Tibial nerve (tissue), 4 donors: ENCODE data around the gene TGFBI. TPM values are rescaled to one million over a fixed set of nuclear protein-coding genes. Genes with fewer than 3 reads are reported as not detected.

Source experiments
- DNase-seq, 2 donors: peaks; one replicate each; pipeline ENCODE4 v3.0.0-alpha.2; 2019; ENCODE audit warnings: low spot score in 2 of 2
- H3K27ac ChIP-seq, 4 donors: fragments of 200-600 bp; sonication (generic) in 3 of 4; one replicate each; pipeline ENCODE4 v1.5.1; 2017 to 2019; ENCODE audit warnings: mild to moderate bottlenecking in 1 of 4
- H3K27me3 ChIP-seq, 2 donors: fragments of 200-600 bp; sonication (generic) in 1 of 2; one replicate each; pipeline versions ENCODE4 v1.5.1 to v1.6.0; 2017 to 2019
- H3K36me3 ChIP-seq, 3 donors: fragments of 200-600 bp; sonication (generic); one replicate each; pipeline ENCODE4 v1.5.1; 2018 to 2019
- H3K4me1 ChIP-seq, 4 donors: fragments of 200-600 bp; sonication (generic) in 3 of 4; one replicate each; pipeline ENCODE4 v1.5.1; 2017 to 2019
- H3K4me3 ChIP-seq, 4 donors: fragments of 200-600 bp; sonication (generic) in 3 of 4; one replicate each; pipeline ENCODE4 v1.5.1; 2017 to 2019; ENCODE audit warnings: mild to moderate bottlenecking in 1 of 4, moderate library complexity in 1 of 4
- H3K9me3 ChIP-seq, 4 donors: fragments of 200-600 bp; sonication (generic) in 3 of 4; one replicate each; pipeline ENCODE4 v1.5.1; 2017 to 2019
- CTCF ChIP-seq, 5 experiments: fragments of 200-600 bp in 3 of 5; fragments of 450-650 bp in 2 of 5; sonication (generic) in 3 of 5; IDR thresholded peaks; one replicate each; pipeline ENCODE4 v1.5.1; 2016 to 2019; ENCODE audit warnings: antibody characterized with exemption in 5 of 5, mild to moderate bottlenecking in 3 of 5, moderate library complexity in 2 of 5
- EP300 ChIP-seq, 2 donors: sonication (generic); formaldehyde crosslinking; IDR thresholded peaks; one replicate each; pipeline ENCODE4 v1.6.1; 2017; ENCODE audit warnings: antibody characterized with exemption in 2 of 2, mild to moderate bottlenecking in 1 of 2
- POLR2A ChIP-seq, 2 donors: fragments of 450-650 bp; IDR thresholded peaks; one replicate each; pipeline ENCODE4 v1.6.1; 2017; ENCODE audit warnings: antibody characterized with exemption in 2 of 2, mild to moderate bottlenecking in 2 of 2, moderate library complexity in 2 of 2
- WGBS, 2 donors: methylation state at CpG; one replicate each; pipeline ENCODE4 v1.1.5; 2018; 5-methylcytosine and 5-hydroxymethylcytosine counted together
- total RNA-seq, 4 donors: library from RNA; depleted of rRNA; stranded (reverse); fragments of >200 nt; gene quantifications; one replicate each; pipeline ENCODE4 v1.1.0, GENCODE V29; 2016

Gene TGFBI
- total RNA-seq, 4 donors from 2014 or later, result 158 to 291 (median 212) TPM

DNA sequence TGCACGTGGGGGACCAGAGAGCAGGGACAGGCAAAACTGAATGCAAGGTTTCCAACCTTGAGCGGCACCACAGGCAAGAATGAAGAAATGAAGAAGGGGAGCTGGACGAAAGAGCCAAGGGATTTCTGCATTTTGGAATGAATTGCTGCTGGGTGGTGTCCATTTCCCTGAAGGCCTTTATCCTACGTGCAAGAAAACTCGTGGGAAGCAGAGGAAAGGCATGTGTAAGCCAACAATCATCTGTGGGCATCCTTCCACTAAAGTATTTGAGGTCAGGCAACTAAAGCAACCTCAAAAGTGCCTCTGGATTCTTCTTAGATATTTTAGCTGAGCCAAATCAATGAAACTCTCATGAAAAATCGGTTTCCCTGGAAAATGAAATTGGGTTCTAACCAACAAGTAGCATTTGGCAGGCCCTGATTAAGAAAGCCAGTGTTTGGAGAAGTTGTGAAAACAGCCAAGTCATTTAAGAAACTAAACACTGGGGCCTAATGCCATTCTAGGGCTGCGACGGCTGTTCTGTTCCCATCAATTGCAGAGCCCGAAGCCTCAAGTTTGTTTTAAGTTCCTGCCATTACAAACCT, 4.7 kb upstream of the TGFBI start:
- Histone ChIP-seq H3K27ac (peak overlapping the region; percentile 16 to 34 (median 22)), H3K4me1 (peaks cover 0 to 80% (median 12%) of the 10 kb centered on the region in 4 donors), H3K36me3 (no peaks in the 10 kb centered on the region), H3K4me3 (no peak overlapping the region), H3K9me3 (no peaks in the 10 kb centered on the region), H3K27me3 (no peaks in the 10 kb centered on the region)
- WGBS, 2 donors, result 51 to 52% methylated on average over 9 of the region's 9 CpGs
- no peak for DNase-seq
- TF ChIP-seq CTCF (IDR thresholded peaks at IDR 0.05) (no peak), EP300 (IDR thresholded peaks at IDR 0.05) (peak in 1 of 2 donors; percentile 46), POLR2A (IDR thresholded peaks at IDR 0.05) (no peak)

- no peak for DNase-seq
- H3K27ac ChIP-seq, result no peak overlapping the region
- no peaks in the 10 kb centered on the region for H3K9me3 ChIP-seq
- H3K4me3 ChIP-seq, result no peak overlapping the region
- H3K27me3 ChIP-seq, result no peaks in the 10 kb centered on the region
- WGBS, 2 donors, result 58 to 59% methylated on average over 2 of the region's 2 CpGs
- peaks cover 0 to 80% (median 13%) of the 10 kb centered on the region in 4 donors for H3K4me1 ChIP-seq
- no peaks in the 10 kb centered on the region for H3K36me3 ChIP-seq
- TF ChIP-seq CTCF (IDR thresholded peaks at IDR 0.05) (no peak), EP300 (IDR thresholded peaks at IDR 0.05) (peak in 1 of 2 donors; percentile 66)
Observed at GRCh38 chr5:136025900-136026299, 2.9 kb upstream of the TGFBI start.

DNA sequence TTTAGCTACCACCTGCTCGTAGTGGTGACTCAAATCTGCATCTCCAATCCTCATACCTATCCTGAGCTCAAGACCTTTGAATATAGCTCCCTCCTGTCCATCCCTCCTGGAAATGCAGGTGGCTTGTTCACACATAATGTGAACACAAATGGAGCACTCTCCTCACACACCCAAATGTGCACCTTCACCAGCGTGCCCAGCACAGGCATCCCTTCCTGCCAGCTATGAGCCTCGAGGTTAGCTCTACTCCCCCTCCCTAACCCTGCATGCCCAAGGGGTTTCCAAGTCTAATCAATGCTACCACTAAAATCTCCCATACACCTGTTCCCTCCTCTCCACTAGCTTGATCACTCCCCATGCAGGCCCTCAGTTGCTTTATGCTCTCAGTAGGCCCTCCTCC, 2.2 kb upstream of the TGFBI start:
- H3K27ac ChIP-seq, result no peak overlapping the region
- DNase-seq, result no peak
- H3K9me3 ChIP-seq, result no peaks in the 10 kb centered on the region
- H3K4me1 ChIP-seq, result peaks cover 0 to 80% (median 12%) of the 10 kb centered on the region in 4 donors
- no peaks in the 10 kb centered on the region for H3K27me3 ChIP-seq
- no peak for TF ChIP-seq CTCF (IDR thresholded peaks at IDR 0.05)
- no peak for TF ChIP-seq EP300 (IDR thresholded peaks at IDR 0.05)
- no peak for TF ChIP-seq POLR2A (IDR thresholded peaks at IDR 0.05)
- H3K36me3 ChIP-seq, result no peaks in the 10 kb centered on the region
- H3K4me3 ChIP-seq, result no peak overlapping the region
- 88 to 93% methylated on average over 3 of the region's 3 CpGs for WGBS, 2 donors

DNA sequence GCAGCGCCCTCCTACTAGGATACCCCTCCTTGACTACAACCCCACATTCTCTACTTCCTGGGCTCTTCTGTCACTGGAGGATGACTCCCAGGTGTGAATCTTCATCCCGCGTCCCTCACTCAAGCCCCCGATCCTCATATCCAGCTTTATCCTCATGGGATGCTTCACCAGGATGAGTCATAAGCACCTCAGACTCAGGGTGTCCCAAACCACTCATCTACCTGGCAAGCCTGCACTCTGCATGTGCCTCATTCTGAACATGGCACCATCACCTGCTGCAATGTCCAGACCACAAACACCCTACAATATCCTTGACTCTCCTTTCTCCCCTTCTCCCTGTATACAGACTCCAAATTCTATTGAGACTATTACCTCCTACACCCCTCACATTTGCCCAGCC, 1.5 kb upstream of the TGFBI start:
- no peaks in the 10 kb centered on the region for H3K36me3 ChIP-seq
- no peaks in the 10 kb centered on the region for H3K27me3 ChIP-seq
- H3K4me1 ChIP-seq, result peaks cover 0 to 85% (median 18%) of the 10 kb centered on the region in 4 donors
- H3K27ac ChIP-seq, result no peak overlapping the region
- WGBS, 2 donors, result 83 to 87% methylated on average over 4 of the region's 4 CpGs
- TF ChIP-seq CTCF (IDR thresholded peaks at IDR 0.05), result no peak
- no peak for TF ChIP-seq EP300 (IDR thresholded peaks at IDR 0.05)
- no peak for TF ChIP-seq POLR2A (IDR thresholded peaks at IDR 0.05)
- no peaks in the 10 kb centered on the region for H3K9me3 ChIP-seq
- no peak overlapping the region for H3K4me3 ChIP-seq
- no peak for DNase-seq

DNA sequence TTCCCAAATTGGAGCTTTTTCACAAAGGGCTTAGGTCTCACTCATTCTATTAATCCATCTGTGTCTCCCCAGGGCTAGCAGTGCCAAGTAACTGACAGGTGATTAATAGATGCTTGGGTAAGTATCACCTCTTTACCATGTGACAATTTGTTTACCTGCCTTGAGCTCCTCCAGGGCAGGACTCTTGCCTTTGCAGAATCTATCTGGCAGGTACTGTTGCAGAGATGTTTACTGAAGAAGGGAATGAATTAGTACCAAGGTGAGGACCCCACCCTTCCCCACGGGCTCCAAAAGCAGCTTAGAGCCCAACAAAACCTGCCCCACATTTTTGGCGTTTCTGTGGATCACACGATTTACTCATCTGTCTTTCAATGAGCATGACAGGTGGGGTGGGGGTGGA, 698 bp upstream of the TGFBI start:
- 34 to 76% methylated on average over 3 of the region's 3 CpGs for WGBS, 2 donors
- DNase-seq, result no peak
- Histone ChIP-seq H3K36me3 (no peaks in the 10 kb centered on the region), H3K27me3 (no peaks in the 10 kb centered on the region), H3K27ac (no peak overlapping the region), H3K4me3 (no peak overlapping the region), H3K4me1 (peaks cover 0 to 92% (median 24%) of the 10 kb centered on the region in 4 donors), H3K9me3 (no peaks in the 10 kb centered on the region)
- TF ChIP-seq EP300 (IDR thresholded peaks at IDR 0.05) (no peak), POLR2A (IDR thresholded peaks at IDR 0.05) (no peak), CTCF (IDR thresholded peaks at IDR 0.05) (no peak)
